GM19351 (cell line): ENCODE results near the gene RGS6.
A peak's percentile ranks its signal among the peaks of the same experiment; 100 is the strongest.
"Not testable (repeated sequence)": the region's sequence is repeated elsewhere in the genome, so short reads cannot be mapped to it uniquely, and the experiment has no call there.

ENCODE experiments used
- ATAC-seq: cut with Tn5 transposase; IDR thresholded peaks from one replicate; pipeline ENCODE4 v1.9.1; 2021; ENCODE audit warnings: mild to moderate bottlenecking, moderate library complexity; ENCODE audit not compliant: unreplicated experiment

The RGS6 gene

GRCh38 chr14:71932229-71932981, at the start of gene RGS6:
RGS6 (plus strand) TSS chr14:71932429.
- ATAC-seq: peak; percentile 82

GRCh38 chr14:71883094-71883493, 49.1 kb upstream of the RGS6 start:
- ATAC-seq: peak; percentile 66

GRCh38 chr14:71885301-71885700, 46.9 kb upstream of the RGS6 start:
- no peak for ATAC-seq

GRCh38 chr14:71887802-71888201, 44.4 kb upstream of the RGS6 start:
- not testable (repeated sequence) for ATAC-seq

- no peak for ATAC-seq
Observed at GRCh38 chr14:71890541-71890940, 41.7 kb upstream of the RGS6 start.

GRCh38 chr14:71891185-71891584, 41.0 kb upstream of the RGS6 start:
- ATAC-seq: no peak

GRCh38 chr14:71891970-71892369, 40.3 kb upstream of the RGS6 start:
- no peak for ATAC-seq

- no peak for ATAC-seq
Observed at GRCh38 chr14:71905031-71905430, 27.2 kb upstream of the RGS6 start.

GRCh38 chr14:71905860-71906259, 26.4 kb upstream of the RGS6 start:
- ATAC-seq: no peak

GRCh38 chr14:71907793-71908515, 24.3 kb upstream of the RGS6 start:
- no peak for ATAC-seq

GRCh38 chr14:71911669-71912068, 20.6 kb upstream of the RGS6 start:
- no peak for ATAC-seq

GRCh38 chr14:71913342-71913741, 18.9 kb upstream of the RGS6 start:
- ATAC-seq: no peak

GRCh38 chr14:71918955-71919354, 13.3 kb upstream of the RGS6 start:
- no peak for ATAC-seq

GRCh38 chr14:71923513-71923912, 8.7 kb upstream of the RGS6 start:
- ATAC-seq: no peak

- ATAC-seq: peak; percentile 19
Observed at GRCh38 chr14:71931492-71932228, 569 bp upstream of the RGS6 start.

- no peak for ATAC-seq
Observed at GRCh38 chr14:71933001-71933587, 865 bp downstream of the RGS6 start.

- ATAC-seq: not testable (repeated sequence)
Observed at GRCh38 chr14:71938273-71938672, 6.0 kb downstream of the RGS6 start.

GRCh38 chr14:71939344-71939743, 7.1 kb downstream of the RGS6 start:
- not testable (repeated sequence) for ATAC-seq

GRCh38 chr14:71940500-71940899, 8.3 kb downstream of the RGS6 start:
- not testable (repeated sequence) for ATAC-seq

GRCh38 chr14:71941616-71942015, 9.4 kb downstream of the RGS6 start:
- not testable (repeated sequence) for ATAC-seq
